HG03378 (cell line): Measurements from ENCODE around the gene ADPRHL1.
"Not testable (repeated sequence)": the region's sequence is repeated elsewhere in the genome, so short reads cannot be mapped to it uniquely, and the experiment has no call there.

Source experiments
- ATAC-seq: cut with Tn5 transposase; IDR thresholded peaks from one replicate; pipeline ENCODE4 v1.9.1; 2021; ENCODE audit warnings: mild to moderate bottlenecking, moderate library complexity; ENCODE audit not compliant: unreplicated experiment

The ADPRHL1 gene

DNA sequence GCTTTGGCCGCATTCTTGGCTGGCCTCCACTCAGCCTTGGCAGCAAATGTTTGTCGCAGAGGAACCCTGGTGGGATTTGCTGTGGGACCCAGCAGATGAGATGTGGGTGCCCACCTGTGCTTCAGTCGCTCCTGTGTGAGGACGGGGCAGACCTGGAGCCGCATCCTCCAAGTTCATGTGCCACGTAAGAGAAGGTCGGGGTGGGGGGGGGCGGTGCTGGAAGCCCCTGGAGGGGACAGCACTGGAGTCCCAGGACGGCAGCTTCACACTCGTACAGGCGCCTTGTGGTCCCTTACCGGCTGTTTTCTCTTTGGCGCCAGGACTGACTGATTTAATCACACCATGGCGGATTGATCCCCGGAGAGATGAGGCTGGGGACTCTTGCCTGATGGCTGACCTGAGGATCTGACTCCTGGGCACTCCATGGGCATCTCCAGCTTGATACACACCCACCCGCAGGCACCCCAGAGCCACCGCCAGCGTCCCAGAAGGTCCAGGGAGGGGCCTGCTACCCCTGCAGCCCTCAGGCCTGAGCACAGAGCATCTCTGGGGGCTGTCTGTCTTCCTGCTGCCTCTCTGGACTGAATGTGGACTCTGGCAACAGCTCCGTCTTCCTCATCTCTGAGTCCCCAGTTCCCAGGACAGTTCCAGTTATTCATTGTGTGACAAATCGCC lies 79.3 kb downstream of the ADPRHL1 start:
- ATAC-seq, result no peak

GRCh38 chr13:113371701-113372100 lies 81.6 kb downstream of the ADPRHL1 start:
- not testable (repeated sequence) for ATAC-seq

- ATAC-seq, result no peak
Measured at GRCh38 chr13:113371061-113371460, 82.2 kb downstream of the ADPRHL1 start.

DNA sequence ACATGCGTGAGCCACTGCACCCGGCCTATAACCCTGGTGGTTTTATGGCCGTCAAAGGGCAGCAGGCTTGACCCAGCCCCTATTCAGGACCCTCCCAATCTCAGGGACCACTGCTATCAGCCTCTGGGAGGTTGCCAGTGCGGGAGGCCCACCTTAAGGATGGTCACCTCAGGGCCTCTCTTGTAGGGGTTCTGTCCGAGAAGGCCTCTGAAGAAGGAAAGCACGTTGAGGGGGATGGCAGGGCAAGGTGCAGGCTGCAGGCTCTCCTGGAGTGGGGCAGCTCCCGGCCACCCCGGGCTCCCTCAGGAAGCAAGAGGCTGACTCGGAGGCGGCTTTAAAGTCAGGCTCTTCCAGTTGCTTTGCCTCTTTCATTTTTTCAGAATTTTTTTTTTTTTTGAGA lies 83.4 kb downstream of the ADPRHL1 start:
- no peak for ATAC-seq

DNA sequence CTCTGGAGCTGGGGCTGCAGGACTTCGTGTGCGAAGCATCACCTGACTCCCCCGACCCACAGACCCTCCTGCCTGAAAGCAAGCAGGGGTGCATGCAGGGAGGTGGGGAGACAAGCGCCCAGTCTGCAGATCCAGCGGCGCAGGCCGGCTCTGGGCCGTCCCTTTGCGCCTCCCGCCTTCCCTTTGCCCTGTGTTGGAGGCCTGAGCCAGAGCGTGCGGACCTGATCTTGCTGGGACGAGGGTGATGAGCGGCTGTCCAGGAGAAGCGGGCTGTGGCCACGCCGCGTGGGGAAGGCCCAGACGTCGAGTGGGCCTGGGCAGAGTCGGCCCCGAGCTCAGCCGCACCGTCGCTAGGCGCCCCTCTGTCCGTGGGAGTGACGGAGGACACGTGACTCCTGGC lies 84.1 kb downstream of the ADPRHL1 start:
- no peak for ATAC-seq

DNA sequence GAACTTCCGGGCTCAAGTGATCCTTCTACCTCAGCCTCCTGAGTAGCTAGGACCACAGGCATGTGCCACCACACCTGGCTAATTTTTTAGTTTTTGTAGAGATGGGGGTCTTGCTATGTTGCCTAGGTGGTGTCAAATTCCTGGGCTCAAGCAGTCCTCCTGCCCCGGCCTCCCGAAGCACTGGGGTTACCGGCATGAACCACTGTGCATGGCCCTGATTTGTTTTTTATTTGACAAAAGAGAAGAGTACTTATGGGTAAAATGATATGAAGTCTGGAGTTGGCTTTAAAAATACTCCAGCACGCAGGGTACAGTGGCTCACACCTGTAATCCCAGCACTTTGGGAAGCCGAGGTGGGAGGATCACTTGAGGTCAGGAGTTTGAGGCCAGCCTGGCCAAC lies 84.9 kb downstream of the ADPRHL1 start:
- ATAC-seq, result not testable (repeated sequence)

DNA sequence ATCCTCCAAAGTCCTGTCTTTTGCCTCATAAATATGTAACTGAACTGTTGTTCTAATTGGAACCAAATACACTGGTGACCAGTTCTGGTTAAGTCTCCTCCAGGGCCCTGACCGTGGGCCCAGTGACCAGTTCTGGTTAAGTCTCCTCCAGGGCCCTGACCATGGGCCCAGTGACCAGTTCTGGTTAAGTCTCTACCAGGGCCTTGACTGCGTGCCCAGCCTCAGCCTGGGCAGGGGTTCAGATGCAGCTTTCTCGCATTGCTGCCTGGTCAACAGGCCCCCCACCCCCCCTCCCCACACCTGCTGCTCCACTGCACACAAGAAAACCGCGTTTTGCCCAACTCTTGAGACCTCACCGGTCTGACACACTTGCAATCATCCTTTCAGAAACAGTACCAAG lies 85.5 kb downstream of the ADPRHL1 start:
- no peak for ATAC-seq

DNA sequence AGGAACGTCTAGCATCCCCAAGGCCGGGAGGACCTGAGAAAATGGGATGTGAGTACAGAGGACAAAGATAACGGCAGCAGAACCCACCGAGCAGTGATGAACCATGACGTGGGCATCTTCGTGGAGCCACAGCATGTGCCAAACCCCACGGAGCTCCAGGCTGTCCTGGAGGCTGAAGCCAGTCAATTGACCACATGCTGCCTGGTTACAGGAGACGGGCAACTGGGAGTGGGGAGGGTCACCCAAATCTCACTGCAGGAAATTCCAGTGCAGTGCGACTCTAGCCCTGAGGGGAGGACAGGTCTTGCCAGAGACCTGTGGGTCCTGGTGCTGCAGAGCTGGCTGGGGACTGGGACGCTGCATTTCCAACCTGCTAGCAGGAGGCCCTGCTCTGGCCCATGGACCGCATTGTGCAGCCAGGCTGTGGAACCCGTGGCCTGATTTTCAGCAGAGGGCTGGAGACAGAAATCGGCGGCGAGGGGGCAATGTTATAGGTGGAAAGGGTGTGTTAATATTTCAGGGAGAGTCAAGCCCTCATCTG lies 86.2 kb downstream of the ADPRHL1 start:
- no peak for ATAC-seq

GRCh38 chr13:113365971-113366588 lies 87.2 kb downstream of the ADPRHL1 start:
- ATAC-seq, result no peak

GRCh38 chr13:113365583-113365970 lies 87.7 kb downstream of the ADPRHL1 start:
- no peak for ATAC-seq

DNA sequence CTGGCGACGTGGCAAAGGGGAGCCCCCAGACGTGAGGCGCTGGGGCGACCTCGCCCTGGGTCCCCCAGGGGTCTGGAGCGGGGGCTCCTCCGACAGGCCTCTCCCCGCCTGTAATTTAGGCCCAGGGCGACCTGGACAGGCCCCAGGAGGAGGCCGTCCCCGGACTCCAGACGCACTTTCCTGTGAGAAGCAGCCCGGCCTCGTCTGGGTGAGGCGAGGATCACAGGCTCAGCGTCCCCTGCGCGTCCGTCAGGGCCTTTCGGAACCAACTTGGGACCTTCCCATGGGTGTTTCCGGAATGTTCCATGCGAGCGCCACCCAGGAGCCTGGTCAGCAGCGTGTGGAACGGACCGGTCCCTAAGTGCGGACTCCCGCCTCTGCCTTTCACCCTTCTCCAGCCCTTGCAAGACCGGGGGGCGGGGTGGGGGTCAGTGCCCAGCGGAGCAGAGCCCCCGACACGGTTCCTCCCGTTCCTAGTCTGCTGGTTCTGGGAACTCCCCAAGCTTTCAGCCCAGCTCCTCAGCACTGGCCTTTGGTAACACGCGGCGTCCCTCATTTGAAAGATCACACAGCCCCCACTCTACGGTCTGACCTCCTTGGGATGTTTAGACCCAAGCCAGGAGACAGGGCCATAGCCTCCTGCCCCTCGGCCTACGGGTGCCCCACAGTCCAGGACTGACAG lies 88.2 kb downstream of the ADPRHL1 start:
- no peak for ATAC-seq

GRCh38 chr13:113364311-113364889 lies 88.9 kb downstream of the ADPRHL1 start:
- no peak for ATAC-seq

DNA sequence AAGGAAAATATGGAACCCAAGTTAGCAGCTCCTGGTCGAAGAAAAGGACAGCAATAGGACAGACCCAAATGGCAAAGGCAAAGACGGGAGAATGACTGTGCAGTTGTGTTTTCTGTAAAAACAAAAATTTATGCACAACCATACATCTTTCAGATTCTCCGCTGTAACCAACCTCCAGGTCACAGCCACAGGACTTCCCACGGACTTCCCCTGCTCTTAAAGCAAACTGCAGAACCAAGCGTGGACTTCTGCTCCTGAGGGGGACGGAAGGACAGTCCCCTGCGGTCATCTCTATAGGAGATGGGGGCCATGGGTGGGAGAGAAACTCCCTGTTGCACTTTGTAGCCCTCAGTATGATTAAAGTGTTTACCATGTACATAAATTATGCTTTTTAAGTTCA lies 91.9 kb downstream of the ADPRHL1 start:
- ATAC-seq, result no peak

- no peak for ATAC-seq
Measured at GRCh38 chr13:113360446-113360845, 92.8 kb downstream of the ADPRHL1 start.

DNA sequence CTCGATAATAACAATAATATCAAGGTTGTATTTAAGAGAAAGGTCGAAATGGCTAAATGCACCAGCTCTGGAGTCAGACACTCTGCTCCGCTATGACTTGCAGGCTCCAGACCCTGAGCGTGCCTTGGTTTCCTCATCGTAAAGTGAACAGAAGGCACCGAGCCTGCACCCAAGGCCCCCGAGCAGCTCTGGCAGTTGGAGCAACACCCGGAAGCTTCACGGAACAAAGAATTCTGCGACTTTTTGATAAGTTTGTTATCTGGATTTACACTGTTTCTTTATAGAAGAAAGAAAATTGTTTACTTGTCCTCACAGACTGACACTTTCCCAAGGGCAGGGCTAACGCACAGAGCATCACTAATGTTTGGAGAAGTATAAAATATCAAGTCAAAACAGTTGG lies 93.7 kb downstream of the ADPRHL1 start:
- no peak for ATAC-seq

- no peak for ATAC-seq
Measured at GRCh38 chr13:113358653-113359190, 94.6 kb downstream of the ADPRHL1 start.

DNA sequence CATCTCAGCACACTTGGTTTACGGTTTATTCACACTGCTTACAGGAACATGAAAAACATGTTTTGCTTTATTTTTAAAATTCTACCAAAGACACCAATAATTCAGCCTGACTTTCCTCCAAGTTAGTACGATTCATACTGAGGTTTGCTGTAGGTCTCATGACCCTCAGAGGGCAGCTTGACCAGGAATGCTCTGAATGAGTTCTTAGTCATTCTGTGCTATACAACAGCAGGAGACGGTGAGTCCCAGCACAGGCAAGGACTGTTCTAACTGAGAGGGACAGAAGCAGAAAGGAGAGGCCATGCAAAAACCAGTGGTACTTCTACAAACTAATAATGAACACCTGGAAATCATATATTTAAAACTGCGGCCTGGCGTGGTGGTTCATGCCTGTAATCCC lies 95.8 kb downstream of the ADPRHL1 start:
- ATAC-seq, result no peak

- ATAC-seq, result no peak
Measured at GRCh38 chr13:113356596-113356995, 96.7 kb downstream of the ADPRHL1 start.

GRCh38 chr13:113355621-113356020 lies 97.7 kb downstream of the ADPRHL1 start:
- no peak for ATAC-seq

DNA sequence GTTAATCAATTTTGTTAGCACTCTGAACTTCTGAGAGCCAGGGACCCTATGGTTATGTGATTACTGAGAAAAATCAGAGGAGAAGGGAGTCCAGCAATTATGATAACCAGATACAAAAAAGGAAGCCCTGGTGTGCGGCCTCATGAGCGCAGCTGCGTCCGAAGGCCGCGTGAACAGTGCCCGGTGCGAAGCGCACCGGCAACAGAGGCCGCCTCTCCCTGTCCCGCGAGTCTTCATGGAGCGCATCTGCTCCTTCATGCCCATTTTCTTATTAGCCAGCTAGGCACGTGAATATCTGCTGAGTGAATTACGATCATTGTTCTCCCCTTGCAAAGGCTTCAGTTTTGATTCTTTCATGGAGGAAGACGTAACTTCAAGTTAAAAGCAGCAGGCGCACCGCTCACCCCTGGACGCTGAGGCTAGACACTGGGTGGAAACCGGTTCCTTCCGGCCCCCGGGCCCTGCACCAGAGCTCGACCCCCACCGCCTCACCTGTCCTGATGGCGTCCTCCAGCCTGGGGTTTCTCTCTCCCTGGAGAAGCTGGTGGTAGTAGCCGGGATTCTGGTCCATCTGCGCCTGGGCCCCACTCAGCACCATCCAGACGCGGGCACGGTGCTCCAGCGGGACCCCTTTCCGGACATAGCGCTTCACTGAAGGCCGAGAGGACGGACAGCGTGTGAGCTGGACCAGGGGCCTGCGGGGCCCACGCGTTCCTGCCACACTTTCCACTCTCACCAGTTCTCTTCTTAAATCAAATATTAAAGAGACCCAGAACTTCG lies 98.3 kb downstream of the ADPRHL1 start:
- no peak for ATAC-seq

- no peak for ATAC-seq
Measured at GRCh38 chr13:113353254-113353653, 100.0 kb downstream of the ADPRHL1 start.
